Measurements from ENCODE around the gene PFDN6. TPM values are rescaled to one million over a fixed set of nuclear protein-coding genes. Genes with fewer than 3 reads are reported as not detected.

PFDN6 gene
- total and polyA plus RNA-seq, 2 experiments from 2014 or later, result 56.1 to 62.2 TPM

- TF ChIP-seq, protein P1, sequence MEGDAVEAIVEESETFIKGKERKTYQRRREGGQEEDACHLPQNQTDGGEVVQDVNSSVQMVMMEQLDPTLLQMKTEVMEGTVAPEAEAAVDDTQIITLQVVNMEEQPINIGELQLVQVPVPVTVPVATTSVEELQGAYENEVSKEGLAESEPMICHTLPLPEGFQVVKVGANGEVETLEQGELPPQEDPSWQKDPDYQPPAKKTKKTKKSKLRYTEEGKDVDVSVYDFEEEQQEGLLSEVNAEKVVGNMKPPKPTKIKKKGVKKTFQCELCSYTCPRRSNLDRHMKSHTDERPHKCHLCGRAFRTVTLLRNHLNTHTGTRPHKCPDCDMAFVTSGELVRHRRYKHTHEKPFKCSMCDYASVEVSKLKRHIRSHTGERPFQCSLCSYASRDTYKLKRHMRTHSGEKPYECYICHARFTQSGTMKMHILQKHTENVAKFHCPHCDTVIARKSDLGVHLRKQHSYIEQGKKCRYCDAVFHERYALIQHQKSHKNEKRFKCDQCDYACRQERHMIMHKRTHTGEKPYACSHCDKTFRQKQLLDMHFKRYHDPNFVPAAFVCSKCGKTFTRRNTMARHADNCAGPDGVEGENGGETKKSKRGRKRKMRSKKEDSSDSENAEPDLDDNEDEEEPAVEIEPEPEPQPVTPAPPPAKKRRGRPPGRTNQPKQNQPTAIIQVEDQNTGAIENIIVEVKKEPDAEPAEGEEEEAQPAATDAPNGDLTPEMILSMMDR (conservative IDR thresholded peaks at IDR 0.05; ENCODE audit: low read depth in 2 of 2), result no peak
- TF ChIP-seq ZNF331 (CRISPR knock-in tag; IDR thresholded peaks at IDR 0.05; ENCODE audit: low read depth) (no peak), EZH2phosphoT487 (IDR thresholded peaks at IDR 0.05; ENCODE audit: unreplicated experiment) (no peak), STAT1 (IDR thresholded peaks at IDR 0.05; ENCODE audit: unreplicated experiment) (no peak)
Measured at GRCh38 chr6:33329058-33329457, 39.7 kb downstream of the PFDN6 start (continued).

DNA sequence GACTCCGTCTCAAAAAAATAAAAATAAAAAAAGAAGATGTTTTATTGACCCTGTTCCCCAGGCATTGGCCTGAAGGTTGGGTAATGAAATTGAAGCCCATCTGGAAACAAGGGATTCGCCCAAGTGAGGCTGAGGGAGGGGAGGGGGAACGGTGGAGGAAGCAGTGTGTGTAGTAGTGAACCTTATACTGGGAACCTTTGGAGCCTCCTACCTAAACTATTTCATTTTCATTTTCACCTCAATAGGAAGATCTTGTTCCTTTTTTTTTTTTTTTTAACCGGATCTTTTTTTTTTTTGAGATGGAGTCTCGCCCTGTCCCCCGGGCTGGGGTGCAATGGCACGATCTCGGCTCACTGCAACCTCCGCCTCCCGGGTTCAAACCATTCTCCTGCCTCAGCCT lies 41.3 kb downstream of the PFDN6 start:
- H3K4me1 ChIP-seq (ENCODE audit: insufficient read depth), result no peaks in the 10 kb centered on the region
- no peaks in the 10 kb centered on the region for H3K79me2 ChIP-seq (replicated peaks; ENCODE audit: insufficient read depth)
- H3K27me3 Mint-ChIP-seq (ENCODE audit: insufficient read depth, low read depth, poor library complexity), result peaks cover 6% of the 10 kb centered on the region
- no peak overlapping the region for H3K4me3 ChIP-seq
- H3K9me3 Mint-ChIP-seq, result no peaks in the 10 kb centered on the region; the same call in 2 of the 3 replicates
- no peaks in the 10 kb centered on the region for H3K36me3 Mint-ChIP-seq (ENCODE audit: low read depth)
- H3F3A ChIP-seq (replicated peaks; ENCODE audit: low read depth), result no peaks in the 10 kb centered on the region
- DNase-seq (ENCODE audit: low spot score) (no peak), ATAC-seq (no peak)
- H3K4me1 Mint-ChIP-seq, result no peaks in the 10 kb centered on the region
- H3K9me2 ChIP-seq (ENCODE audit: insufficient read depth), result no peaks in the 10 kb centered on the region
- H4K20me1 ChIP-seq (replicated peaks; ENCODE audit: insufficient read depth), result no peaks in the 10 kb centered on the region
- H2AFZ ChIP-seq, result no peak overlapping the region
- H3K36me3 ChIP-seq (ENCODE audit: insufficient read depth), result no peaks in the 10 kb centered on the region
- no peak overlapping the region for H3K4me3 Mint-ChIP-seq
- no peaks in the 10 kb centered on the region for H3K27me3 ChIP-seq (ENCODE audit: insufficient read depth)
- no peak overlapping the region for H3K4me2 ChIP-seq
- no peak overlapping the region for H3K27ac ChIP-seq (ENCODE audit: low read depth)
- no peak overlapping the region for H3K27ac Mint-ChIP-seq
- TF ChIP-seq, protein P1 (conservative IDR thresholded peaks at IDR 0.05; ENCODE audit: low read depth in 2 of 2), result no peak
- TF ChIP-seq CREB1 (CRISPR knock-in tag; IDR thresholded peaks at IDR 0.05; ENCODE audit: low read depth) (no peak), ETS1 (IDR thresholded peaks at IDR 0.05) (no peak), EZH2phosphoT487 (IDR thresholded peaks at IDR 0.05; ENCODE audit: unreplicated experiment) (no peak), JUNB (IDR thresholded peaks at IDR 0.05; ENCODE audit: unreplicated experiment) (no peak), POLR2AphosphoS5 (IDR thresholded peaks at IDR 0.05; ENCODE audit: low read depth) (no peak), EZH2 (IDR thresholded peaks at IDR 0.05; ENCODE audit: low read depth, unreplicated experiment) (no peak)
- TF ChIP-seq, protein P2, sequence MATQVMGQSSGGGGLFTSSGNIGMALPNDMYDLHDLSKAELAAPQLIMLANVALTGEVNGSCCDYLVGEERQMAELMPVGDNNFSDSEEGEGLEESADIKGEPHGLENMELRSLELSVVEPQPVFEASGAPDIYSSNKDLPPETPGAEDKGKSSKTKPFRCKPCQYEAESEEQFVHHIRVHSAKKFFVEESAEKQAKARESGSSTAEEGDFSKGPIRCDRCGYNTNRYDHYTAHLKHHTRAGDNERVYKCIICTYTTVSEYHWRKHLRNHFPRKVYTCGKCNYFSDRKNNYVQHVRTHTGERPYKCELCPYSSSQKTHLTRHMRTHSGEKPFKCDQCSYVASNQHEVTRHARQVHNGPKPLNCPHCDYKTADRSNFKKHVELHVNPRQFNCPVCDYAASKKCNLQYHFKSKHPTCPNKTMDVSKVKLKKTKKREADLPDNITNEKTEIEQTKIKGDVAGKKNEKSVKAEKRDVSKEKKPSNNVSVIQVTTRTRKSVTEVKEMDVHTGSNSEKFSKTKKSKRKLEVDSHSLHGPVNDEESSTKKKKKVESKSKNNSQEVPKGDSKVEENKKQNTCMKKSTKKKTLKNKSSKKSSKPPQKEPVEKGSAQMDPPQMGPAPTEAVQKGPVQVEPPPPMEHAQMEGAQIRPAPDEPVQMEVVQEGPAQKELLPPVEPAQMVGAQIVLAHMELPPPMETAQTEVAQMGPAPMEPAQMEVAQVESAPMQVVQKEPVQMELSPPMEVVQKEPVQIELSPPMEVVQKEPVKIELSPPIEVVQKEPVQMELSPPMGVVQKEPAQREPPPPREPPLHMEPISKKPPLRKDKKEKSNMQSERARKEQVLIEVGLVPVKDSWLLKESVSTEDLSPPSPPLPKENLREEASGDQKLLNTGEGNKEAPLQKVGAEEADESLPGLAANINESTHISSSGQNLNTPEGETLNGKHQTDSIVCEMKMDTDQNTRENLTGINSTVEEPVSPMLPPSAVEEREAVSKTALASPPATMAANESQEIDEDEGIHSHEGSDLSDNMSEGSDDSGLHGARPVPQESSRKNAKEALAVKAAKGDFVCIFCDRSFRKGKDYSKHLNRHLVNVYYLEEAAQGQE (IDR thresholded peaks at IDR 0.05; ENCODE audit: unreplicated experiment), result no peak
